ENCODE measurements around the gene TBX5.

DNA sequence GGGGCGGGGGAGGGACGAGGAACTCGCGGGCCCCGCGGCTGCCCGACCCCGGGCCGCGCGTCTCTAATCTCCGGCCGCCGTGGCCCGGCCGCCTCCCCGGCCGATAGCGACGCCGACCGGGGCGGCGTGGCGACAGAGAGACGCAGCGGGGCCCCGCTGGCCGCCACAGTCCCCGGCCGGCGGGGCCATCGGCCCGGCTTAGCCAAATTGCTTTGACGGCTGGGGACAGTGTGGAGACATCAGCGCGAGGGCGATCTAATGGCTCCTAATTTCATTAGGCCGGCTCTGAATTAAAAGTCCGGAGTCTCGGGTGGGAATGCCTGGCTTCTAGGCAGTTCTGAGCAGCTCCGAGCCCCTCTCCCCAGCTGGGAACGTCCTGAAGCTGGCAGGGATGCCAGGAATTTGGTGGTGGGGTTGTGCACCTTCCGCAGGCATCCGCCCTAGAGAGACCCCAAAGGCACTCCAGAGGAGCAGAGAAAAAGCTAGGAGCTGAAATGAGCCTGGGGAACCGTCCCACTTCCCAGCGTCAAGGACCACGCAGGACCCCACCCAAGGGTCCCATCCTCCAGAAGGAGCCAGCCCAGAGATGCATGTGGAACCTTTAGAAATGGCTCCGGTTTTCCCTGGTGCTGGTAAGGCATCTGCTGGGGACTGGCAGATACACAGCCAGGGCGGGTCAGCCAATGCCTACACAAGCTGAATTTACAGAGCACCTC lies 9.6 kb downstream of the TBX5 start:
- TF ChIP-seq CTCF (IDR thresholded peaks at IDR 0.05) (no peak), POLR2A (IDR thresholded peaks at IDR 0.05) (no peak)

Measured in thyroid gland (tissue), 4 donors.